HEK293 (cell line): ENCODE measurements around the gene ASTN2.

Experiments used
- TRIM28 ChIP-seq: IDR thresholded peaks from 2 replicates; pipeline ENCODE4 v1.6.1; 2011; ENCODE audit warnings: low read length, control low read depth, borderline replicate concordance
- ZFP41 ChIP-seq: fragments of 450-650 bp; formaldehyde crosslinking; IDR thresholded peaks from 2 replicates; pipeline ENCODE4 v1.5.1; 2016; ENCODE audit warnings: missing biosample characterization, missing genetic modification characterization, borderline replicate concordance
- ZNF707 ChIP-seq: fragments of 450-650 bp; formaldehyde crosslinking; IDR thresholded peaks from 2 replicates; pipeline ENCODE4 v1.5.1; 2016; ENCODE audit warnings: missing biosample characterization, missing genetic modification characterization
- ZSCAN16 ChIP-seq: fragments of 450-650 bp; formaldehyde crosslinking; IDR thresholded peaks from 2 replicates; pipeline ENCODE4 v1.5.1; 2016; ENCODE audit warnings: missing biosample characterization, missing genetic modification characterization

DNA sequence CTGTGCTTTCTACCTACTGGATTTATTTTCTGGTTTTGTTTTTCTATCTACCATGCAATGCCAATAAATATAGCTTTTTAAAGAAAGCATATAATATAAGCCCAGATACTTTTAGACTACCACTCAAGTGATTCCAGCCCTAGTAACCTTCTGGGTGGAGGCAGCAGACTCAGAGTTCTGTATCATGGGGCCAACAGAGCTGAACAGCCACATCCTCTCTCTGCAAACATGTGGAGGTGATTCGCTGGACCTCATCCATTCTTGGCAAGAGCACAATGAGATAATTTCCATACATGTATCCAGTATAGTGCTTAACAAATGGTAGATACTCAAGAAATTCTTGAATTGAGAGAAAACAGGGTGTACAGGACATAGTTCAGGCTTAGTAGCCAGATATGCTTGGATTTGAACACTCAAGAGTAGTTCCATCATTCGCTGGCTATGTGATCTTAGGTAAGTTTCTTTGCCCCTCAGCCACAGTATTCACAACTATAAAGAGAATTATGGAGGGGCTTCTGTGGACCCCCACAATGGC lies 124.5 kb downstream of the ASTN2 start:
- TF ChIP-seq ZFP41 (tag by site-specific recombination) (no peak), ZNF707 (tag by site-specific recombination) (no peak), TRIM28 (no peak), ZSCAN16 (tag by site-specific recombination) (no peak)
